Tongue (tissue), 2 donors: Measurements from ENCODE around the gene WDR73. TPM values are rescaled to one million over a fixed set of nuclear protein-coding genes. Genes with fewer than 3 reads are reported as not detected.
"Not testable (repeated sequence)": the region's sequence is repeated elsewhere in the genome, so short reads cannot be mapped to it uniquely, and the experiment has no call there.

ENCODE experiments used
- DNase-seq: peaks from one replicate; pipeline ENCODE4 v3.0.0-alpha.2; 2015
- total RNA-seq: library from RNA; depleted of rRNA; stranded (reverse); fragments of >200 nt; gene quantifications from one replicate; pipeline ENCODE4 v1.2.3, GENCODE V29; 2014

The WDR73 gene
- total RNA-seq, 1 donor from 2014 or later = 24.0 TPM

DNA sequence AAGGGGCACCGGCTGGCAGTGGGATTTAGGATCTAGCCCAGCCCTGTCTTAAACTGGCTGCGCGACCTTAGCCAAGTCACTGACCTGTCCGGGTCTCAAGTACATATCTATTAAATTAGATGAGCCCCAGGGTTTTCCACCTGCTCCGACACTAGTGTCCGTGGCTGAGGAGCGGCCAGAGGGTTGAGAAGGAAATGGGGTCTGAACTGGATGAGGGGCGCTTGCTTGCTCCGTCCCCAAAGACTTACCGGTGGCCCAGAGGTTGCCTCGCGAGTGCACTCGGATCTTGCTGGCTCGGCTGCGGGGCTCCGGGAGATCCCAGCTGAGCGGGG lies 3.6 kb upstream of the WDR73 start:
- no peak for DNase-seq

DNA sequence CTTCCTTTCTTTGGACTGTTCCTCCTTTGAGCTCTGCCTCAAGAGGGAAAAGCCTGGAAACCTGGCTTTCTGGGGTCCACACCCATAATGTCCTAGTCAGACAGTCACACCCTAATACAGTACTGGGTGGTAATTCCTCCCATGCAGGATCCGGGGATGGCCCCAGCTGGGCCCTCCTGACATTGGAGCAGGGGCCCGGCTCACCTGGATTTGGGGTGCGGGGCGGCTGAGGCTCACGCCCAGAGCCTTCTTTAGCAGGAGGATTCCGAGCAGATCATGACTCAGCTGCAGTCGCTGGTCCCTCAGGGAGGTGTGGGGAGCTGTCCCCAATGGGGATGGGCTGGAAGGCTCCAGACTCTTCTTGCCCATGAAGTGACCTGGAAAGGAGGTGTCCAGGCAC lies 2.9 kb upstream of the WDR73 start:
- no peak for DNase-seq

GRCh38 chr15:84654689-84655453 lies 788 bp upstream of the WDR73 start:
- peak; percentile 90 for DNase-seq

DNA sequence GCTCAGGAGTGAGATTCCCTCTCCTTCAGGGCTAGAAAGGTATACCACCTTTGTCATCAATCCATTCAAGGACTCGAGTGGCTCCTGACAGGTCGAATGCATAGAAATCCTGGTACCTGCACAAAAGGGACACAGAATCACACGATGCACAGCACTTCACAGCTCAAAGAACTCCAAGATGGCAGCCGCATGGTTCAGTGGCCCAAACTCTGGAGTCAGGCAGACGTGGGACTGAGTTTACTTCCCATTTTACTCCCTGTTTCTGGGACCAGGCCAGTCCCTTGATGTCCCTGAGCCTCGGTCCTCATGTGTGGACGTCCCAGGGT lies 536 bp downstream of the WDR73 start:
- no peak for DNase-seq

DNA sequence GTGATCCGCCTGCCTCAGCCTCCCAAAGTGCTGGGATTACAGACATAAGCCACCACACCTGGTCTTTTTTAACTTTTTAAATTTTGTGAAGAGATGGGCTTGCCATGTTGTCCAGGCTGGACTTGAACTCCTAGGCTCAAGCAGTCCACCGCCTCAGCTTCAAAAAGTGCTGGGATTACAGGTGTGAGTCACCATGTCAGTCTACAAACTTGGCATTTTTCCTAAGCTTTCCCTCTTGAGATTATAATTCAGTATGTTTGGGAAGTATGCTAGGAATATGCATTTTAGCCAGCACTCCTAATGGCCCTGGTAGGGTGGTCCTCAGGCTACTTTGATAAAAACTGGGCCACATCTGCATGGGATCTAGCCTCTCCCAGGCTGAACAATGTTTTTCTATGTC lies 4.4 kb downstream of the WDR73 start:
- no peak for DNase-seq

DNA sequence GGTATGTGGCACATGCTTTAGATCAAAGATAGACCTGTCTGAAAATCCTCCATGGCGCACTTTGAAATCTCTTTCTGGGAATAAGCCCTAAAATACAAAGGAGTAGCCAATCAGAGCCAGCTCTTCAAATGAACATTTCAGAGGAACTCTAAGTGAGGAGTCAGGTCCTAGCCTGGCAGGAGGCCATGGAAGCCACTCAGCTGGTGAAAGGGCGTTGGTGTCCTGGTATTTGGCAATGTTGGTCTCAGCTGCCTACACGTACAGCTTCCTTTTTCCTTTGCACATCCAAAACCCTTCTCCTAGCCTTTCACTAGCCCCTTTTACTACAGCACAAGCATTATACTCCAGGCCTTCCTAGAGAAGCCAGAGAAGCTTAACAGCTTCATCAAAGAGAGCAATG lies 5.5 kb downstream of the WDR73 start:
- no peak for DNase-seq

DNA sequence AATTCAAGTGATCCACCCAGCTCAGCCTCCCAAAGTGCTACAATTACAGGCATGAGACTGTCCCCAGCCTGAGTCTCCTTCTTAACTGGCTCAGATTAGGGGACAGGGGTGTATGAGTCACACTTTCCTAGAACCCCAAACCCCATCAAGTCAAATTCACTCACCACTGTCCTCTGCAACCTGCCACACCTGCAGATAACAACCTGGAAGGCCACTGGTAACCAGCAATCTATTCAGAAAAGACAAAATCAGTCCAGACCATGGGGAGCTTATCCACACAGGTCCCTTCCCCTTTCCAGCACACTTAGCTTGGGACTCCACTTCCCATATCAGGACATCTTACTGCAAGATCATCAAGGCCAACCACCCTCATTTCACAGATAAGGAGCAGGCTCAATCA lies 6.4 kb downstream of the WDR73 start:
- no peak for DNase-seq

- DNase-seq = no peak
These were observed 8.1 kb downstream of the WDR73 start for GRCh38 chr15:84645997-84646396.

- DNase-seq = no peak
These were observed 8.6 kb downstream of the WDR73 start for GRCh38 chr15:84645496-84645895.

DNA sequence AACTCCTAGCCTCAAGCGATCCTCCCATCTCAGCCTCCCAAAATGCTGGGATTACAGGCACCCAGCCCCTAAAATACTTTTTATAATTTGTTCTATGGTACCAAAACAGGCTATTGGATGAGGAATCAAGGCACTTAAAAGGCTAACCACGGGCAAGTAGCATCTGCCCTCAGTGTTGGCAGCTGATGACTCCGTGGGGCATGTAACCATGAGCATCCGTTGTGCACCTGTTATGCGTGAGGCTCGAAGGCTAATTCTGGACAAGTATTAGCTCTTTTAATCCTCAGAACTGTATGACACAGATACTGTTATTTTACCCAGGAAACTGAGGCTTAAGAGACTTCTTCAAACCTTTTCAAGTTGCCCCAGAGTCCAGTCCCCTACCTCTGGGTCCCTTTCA lies 10.2 kb downstream of the WDR73 start:
- DNase-seq = peak; percentile 36

GRCh38 chr15:84642640-84643039 lies 11.4 kb downstream of the WDR73 start:
- not testable (repeated sequence) for DNase-seq

GRCh38 chr15:84641871-84642270 lies 12.2 kb downstream of the WDR73 start:
- not testable (repeated sequence) for DNase-seq

GRCh38 chr15:84638103-84638502 lies 16.0 kb downstream of the WDR73 start:
- DNase-seq = no peak

DNA sequence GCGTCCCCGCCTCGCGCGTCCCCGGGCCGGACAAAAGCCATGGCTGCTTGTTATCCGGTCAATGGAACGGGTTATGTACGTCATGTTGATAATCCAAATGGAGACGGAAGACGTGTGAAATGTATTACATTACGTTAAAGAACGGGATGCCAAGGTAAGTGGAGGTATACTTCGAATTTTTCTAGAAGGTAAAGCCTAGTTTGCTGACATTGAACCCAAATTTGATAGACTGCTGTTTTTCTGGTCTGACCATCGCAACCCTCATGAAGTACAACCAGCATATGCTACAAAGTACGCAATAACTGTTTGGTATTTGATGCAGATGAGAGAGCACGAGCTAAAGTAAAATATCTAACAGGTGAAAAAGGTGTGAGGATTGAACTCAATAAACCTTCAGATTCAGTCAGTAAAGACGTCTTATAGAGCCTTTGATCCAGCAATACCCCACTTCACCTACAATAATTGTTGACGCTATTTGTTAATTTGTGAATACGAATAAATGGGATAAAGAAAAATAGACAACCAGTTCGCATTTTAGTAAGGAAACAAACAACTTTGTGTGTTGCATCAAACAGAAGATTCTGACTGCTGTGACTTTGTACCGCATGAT lies 19.8 kb downstream of the WDR73 start:
- no peak for DNase-seq

DNA sequence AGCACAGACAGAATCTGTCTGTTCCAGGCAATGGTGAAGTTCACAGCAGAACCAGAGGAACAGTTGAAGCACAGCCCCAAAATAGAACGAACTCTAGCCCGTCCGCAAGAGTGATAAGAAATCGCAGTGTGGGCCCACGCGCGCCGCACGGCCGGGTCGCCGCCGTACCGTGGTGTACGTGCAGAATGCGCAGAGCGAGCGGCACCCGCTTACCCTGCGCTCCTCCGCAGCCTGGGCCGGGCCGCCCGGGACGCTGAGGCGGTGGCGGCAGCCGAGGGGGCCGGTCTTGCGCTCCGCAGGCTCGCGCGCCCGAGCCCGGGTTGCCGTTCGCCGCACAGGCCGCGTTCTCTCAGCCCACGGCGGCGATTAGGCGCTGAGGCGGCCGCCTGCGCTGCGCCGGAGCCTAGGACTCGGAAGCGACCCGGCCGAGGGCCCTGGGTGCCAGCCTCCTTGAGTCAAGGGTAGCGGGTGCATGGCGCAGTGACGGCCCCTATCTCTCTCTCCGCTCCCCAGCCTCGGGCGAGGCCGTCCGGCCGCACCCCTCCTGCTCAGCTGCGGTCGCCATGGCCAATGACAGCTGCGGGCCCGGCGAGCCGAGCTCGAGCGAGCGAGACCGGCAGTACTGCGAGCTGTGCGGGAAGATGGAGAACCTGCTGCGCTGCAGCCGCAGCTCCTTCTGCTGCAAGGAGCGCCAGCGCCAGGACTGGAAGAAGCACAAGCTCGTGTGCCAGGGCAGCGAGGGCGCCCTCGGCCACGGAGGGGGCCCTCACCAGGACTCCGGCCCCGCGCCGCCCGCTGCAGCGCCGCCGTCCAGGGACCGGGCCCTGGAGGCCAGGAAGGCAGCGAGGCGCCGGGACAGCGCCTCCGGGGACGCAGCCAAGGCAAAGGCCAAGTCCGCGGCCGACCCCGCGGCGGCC lies 20.5 kb downstream of the WDR73 start:
- DNase-seq = peak; percentile 84

DNA sequence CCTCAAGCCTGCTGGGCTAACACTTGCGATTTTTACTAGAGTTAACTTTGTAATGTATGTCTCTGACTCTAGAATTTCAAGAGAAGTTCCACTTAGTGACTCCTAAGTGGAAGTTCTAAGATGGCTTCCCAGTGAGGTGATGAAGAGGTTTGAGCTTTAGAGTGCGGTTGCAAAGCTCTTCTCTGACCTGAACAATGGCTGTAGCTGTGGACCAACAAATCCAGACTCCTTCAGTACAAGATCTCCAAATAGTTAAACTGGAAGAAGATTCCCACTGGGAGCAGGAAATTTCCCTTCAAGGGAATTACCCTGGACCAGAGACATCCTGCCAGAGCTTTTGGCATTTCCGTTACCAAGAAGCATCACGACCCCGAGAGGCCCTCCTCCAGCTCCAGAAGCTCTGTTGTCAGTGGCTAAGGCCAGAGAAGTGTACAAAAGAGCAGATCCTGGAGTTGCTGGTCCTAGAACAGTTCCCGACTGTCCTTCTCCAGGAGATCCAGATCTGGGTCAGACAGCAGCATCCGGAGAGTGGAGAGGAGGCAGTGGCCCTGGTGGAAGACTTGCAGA lies 22.3 kb downstream of the WDR73 start:
- no peak for DNase-seq

GRCh38 chr15:84629033-84629432 lies 25.1 kb downstream of the WDR73 start:
- DNase-seq = no peak

DNA sequence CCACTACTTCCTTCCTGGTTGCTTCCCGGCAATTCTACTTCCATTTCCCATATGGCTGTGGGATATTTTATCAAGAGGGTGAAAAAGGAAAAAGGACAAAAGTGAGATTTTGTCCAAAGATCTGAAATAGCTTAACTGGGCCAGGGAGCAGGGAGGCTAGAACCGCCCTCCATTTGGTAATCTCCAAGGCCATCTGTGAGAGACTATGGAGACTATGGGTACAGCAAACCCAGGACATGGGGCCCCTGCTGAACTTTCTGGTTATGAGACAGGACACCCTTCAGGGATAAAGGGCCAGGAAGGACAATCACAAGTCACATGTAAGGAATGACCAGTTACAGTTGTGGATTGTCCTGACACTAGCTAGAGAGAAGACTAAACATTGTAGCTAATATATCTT lies 29.0 kb downstream of the WDR73 start:
- DNase-seq = no peak

DNA sequence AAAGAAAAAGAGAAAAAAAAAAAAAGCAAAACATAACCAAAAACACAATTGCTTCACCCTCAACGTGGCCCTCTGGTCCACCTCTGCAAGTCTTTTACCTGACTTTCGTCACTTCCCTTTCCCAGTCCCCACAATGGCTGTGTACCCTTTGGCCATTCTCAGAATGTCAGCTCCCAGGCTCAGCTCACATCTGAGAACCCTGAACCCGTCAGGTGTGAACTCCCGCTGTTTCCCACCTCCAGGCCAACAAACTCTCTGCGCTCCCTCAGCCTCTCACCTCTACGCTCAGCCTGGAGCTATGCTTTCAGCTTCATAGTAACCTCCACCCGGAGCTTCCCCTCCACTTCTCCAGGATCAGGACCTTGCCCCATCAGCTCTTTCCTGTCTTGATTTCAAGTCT lies 29.7 kb downstream of the WDR73 start:
- DNase-seq = no peak

DNA sequence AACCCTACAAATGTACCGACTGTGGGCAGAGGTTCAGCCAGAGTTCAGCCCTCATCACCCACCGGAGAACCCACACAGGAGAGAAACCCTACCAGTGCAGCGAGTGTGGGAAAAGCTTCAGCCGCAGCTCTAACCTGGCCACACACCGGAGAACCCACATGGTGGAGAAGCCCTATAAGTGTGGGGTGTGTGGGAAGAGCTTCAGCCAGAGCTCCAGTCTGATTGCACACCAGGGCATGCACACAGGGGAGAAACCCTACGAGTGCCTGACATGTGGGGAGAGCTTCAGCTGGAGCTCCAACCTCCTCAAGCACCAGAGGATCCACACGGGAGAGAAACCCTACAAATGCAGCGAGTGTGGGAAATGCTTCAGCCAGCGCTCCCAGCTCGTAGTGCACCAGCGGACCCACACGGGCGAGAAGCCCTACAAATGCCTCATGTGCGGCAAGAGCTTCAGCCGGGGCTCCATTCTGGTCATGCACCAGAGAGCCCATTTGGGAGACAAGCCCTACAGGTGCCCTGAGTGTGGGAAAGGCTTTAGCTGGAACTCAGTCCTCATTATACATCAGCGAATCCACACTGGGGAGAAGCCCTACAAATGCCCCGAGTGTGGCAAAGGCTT lies 32.6 kb downstream of the WDR73 start:
- no peak for DNase-seq

DNA sequence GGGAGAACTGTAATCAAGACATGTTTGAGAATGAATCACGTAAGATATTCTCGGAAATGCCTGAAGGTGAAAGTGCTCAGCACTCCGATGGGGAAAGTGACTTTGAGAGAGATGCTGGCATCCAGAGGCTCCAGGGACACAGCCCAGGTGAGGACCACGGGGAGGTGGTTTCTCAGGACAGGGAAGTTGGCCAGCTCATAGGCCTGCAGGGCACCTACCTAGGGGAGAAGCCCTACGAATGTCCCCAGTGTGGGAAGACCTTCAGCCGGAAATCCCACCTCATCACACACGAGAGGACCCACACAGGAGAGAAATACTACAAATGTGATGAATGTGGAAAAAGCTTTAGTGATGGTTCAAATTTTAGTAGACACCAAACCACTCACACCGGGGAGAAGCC lies 33.5 kb downstream of the WDR73 start:
- no peak for DNase-seq

- DNase-seq = no peak
These were observed 37.8 kb downstream of the WDR73 start for GRCh38 chr15:84616235-84616634.

- no peak for DNase-seq
These were observed 42.5 kb downstream of the WDR73 start for GRCh38 chr15:84611631-84612030.
